Skeletal muscle cell (primary cell): ENCODE measurements around the gene GAREM1.
"Not testable (repeated sequence)": the region's sequence is repeated elsewhere in the genome, so short reads cannot be mapped to it uniquely, and the experiment has no call there.

Experiments used
- DNase-seq: peaks from one replicate; pipeline ENCODE4 v3.0.0-alpha.2; 2010; ENCODE audit warnings: low read depth
- H3K4me3 ChIP-seq: 2 replicates; pipeline ENCODE4 v1.5.1; 2011; ENCODE audit warnings: low read depth, mild to moderate bottlenecking, control low read depth, low read length, moderate library complexity

Gene GAREM1

DNA sequence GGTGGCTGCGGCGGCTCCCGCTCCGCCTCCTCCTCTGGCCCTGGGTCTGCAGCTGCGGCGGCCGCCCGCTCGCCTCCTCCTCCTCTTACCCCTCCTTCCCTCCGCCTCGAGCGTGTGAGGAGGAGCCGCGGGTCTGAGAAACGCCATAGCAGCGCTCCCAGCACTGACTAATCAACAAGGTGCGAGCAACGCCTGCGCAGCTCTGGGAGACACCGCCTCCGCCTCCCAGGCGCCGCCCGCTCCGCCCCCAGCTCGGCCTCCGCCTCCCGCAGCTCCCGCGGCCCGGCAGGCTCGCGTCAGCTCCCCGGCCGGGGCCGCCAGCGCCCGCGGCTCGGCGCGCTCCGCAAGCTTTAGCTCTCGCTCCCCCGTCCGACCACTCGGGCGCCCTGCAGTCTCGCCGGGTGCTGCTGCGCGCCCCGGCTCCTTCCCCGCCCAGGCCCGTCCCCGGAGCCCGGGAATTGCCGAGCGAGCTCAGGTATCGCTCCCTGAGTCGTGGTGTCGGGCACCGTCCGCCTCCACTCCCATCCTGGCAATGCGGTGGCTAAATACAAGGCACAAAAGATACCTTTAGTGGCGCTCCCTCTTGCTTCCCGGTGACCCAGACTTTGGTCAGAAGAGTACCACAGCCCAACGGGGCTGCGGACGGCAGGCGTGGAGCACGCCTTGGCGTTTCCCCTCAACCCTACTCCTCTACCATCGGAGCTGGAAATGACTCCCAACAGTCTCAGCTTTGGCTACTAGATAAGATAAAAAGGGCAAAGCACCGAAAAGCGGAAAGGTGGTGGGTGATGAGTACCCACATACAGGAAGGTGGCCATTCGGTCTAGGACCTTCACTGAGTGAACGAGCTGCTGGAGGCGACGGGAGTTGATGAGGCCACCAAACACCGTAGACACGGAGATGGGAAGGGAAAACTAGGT lies at the start of gene GAREM1:
Gene GAREM1, minus strand, starts transcription at position 169 of the 920 bp plus-strand sequence. CDS start 454 bp downstream, outside the sequence.
- H3K4me3 ChIP-seq: peak within 1 kb of the TSS; percentile 75
- DNase-seq: peak; percentile 94

DNA sequence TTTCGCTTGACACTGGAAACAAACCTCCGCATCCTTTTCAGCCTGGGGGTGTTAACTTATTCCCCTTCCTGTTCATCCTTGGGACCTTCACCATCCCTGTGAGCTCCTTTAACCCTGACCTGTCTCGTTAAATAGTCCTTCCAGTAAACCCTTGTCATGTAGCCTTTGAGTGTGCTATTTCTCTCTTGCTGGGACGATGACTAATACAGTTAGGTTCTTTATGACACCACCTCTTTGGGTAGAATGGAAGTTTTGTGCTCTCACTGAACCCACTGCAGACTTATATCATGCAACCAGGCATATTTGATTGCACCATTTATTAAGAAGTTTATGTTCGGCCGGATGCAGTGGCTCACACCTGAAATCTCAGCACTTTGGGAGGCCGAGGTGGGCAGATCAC lies 40.5 kb upstream of the GAREM1 start:
- DNase-seq: no peak
- H3K4me3 ChIP-seq: no peak overlapping the region

DNA sequence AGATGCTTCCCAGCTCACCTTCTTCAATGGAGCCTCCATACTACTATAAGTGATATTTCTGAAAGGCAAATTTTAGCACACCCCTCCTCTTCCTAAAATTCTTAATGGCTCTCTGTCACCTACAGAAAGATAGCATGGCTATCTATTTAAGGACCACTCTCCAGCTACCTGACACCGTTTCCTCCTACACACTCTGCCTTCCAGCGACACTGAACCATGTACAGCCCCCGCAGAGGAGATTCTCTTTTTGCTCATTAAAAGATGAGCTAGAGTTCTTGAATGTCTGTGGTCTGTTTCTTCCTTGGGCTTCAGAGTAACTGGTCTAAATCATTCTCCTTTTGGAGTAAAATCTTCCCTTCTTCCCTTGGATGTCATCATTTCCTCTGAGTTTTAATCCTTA lies 38.4 kb upstream of the GAREM1 start:
- no peak for DNase-seq
- no peak overlapping the region for H3K4me3 ChIP-seq

DNA sequence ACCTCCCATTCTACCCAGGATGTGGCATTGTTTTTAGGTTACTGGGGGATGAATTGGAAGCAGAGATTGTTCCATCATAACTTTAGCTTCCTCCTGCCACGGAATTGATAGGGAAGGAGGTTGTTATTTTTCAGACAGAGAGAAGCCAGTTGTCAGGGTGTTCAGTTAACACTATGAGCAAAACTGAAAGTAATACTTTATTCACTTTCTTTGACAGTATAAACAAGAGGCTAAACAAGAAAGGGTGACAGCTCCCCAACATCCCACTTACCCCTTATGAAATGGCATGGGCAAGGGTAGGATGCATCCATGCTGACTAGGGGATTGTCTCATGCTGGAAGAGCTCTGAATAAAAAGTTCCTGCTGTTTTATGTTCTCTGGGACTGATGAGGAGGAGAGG lies 36.4 kb upstream of the GAREM1 start:
- no peak for DNase-seq
- no peak overlapping the region for H3K4me3 ChIP-seq

DNA sequence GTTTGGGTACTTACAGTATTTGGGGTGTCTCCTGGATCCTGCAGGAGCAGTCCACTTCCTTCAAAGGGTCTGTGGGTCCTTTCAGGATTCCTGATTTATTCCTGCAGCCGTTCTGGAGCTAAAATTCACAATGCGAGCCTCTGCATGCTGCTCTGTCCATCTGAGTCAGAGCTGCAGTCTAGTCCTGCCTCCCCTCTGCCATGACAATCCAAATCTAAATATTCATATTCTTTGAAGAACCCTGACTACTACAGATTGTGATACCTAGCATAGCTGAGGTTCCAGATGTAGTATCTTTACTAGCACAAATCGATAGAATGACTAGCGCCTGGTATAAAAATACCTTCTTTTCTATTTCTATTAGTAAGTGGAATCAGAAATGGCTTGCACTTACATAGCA lies 31.3 kb upstream of the GAREM1 start:
- H3K4me3 ChIP-seq: no peak overlapping the region
- DNase-seq: no peak

DNA sequence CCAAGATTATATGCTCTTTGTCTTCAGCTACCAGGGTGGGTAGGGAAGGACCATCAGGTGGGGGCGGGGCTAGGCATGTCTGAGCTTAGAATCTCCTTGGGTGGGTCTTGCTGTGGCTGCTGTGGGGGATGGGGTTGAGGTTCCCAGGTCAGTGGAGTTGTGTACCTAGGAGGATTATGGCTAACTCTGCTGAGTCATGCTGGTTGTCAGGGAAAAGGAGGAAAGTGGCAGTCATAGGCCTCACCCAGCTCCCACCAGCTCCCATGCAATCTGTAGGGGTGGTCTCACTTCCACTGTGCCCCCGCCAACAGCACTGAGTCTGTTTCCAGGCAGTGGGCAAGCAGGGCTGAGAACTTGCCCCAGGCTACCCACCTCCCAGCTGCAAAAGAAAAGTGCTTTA lies 30.6 kb upstream of the GAREM1 start:
- DNase-seq: not testable (repeated sequence)

DNA sequence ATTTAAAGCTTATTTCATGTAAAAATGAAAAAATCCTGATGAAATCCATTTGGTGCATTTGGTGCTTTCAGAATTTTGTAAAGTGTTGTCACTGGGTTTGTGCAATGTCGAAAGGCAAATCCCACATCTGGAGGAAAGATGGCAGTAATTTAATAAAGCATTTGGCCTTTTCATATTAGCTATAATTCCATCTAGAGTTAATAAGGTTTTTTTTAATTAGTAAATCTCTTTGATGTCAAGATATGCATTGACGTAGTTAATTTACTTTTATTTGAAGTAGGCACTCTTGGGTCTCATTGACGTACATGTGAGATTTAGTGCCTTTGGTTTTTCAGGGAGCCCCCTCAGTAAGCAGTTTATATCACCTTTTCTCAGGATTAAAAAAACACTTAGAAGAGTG lies 12.3 kb upstream of the GAREM1 start:
- no peak overlapping the region for H3K4me3 ChIP-seq
- no peak for DNase-seq

More for the DNA sequence above, 30.6 kb upstream of the GAREM1 start:
- H3K4me3 ChIP-seq: not testable (repeated sequence)

DNA sequence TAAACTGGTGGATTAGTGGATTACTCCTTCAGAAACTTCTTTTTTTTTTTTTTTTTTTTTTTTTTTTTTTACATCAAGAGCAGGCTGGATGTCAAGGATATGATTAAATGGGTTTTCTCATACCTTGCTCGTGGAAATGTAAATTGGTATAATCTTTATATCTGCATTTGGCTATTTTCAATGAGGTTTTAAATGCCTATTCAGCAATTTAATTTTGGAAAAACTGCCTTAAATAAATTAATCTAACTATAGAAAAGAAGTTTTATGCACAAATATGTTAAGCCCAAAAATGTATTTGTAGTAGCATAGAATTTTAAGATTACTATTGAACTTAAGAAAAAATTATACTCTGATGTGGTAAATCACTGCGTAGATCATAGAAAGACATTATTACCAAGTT lies 11.4 kb upstream of the GAREM1 start:
- H3K4me3 ChIP-seq: no peak overlapping the region
- DNase-seq: no peak

DNA sequence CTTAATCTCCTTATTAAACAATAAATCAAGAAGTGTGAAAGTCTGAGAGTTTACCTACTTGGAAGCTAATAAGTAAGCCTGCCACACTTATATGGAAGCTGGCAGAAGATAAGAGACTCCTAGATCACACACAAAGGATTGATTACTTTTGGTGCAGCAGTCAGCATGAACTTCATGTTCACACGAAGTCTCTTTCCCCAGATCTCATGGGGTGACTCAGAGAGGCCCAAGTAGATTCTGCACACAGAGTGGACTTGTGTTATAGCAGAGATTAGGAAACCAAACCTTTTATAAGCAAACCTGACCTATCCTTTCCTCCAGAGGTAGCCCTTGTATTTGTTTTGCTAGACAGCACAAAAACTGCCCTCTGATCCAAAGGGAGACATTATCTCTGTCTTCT lies 9.9 kb upstream of the GAREM1 start:
- no peak overlapping the region for H3K4me3 ChIP-seq
- no peak for DNase-seq

DNA sequence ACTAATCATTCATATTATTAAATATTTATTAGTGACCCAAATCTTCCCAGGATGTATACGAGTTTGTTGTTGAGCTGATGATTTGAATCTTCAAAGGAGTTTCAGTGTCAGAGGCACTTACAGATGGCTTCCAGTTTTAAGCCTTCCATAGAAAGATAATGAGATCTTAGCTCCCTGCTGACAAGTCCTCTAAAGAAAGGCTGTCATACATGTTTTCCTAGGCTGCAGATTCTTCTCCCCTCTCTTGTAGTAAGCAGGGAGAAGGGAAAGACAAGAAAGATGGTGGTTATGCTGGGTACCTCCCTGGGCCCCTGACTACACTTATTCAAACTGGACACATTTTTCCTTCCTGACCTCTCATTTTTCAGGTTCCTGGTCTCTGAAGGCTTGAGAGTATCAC lies 8.1 kb upstream of the GAREM1 start:
- H3K4me3 ChIP-seq: no peak overlapping the region
- DNase-seq: no peak

DNA sequence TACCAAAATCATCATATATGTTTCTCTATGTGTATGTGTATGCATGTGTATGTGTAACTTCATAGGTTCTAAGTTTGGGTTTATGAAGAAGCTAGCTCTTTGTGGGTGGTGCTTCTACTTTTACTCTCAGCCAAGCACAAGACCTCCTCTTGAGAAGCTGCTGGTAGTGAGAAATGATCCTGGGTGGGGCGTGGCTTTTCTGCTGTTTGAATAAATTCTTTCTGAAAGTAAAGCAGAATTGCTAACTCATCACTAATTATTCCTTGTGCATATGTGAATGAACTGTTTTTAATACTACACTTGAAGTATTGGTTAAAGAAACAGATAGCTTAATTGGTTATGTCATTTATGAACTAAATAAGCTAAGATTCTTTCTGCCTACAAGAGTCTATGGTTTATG lies 7.6 kb upstream of the GAREM1 start:
- no peak overlapping the region for H3K4me3 ChIP-seq
- no peak for DNase-seq

DNA sequence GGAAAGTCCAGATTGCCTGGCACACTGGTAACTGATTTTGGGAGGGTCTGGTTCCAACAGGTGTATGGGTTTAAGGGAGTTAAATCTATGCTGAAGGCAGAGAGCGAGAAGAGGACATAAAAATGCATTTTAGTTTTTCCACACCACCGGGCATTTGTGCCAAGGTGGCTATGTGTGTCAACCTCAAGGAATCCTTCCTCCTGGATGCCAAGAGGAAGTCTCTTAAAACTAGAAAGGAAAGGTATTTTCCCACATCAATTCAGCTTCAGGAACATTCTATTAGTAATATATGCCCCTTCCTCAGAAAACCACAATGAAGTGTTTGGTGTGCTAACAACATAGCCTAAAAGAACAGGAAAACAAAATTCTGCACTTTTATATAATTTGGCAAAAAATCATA lies 5.4 kb upstream of the GAREM1 start:
- no peak overlapping the region for H3K4me3 ChIP-seq
- DNase-seq: no peak

DNA sequence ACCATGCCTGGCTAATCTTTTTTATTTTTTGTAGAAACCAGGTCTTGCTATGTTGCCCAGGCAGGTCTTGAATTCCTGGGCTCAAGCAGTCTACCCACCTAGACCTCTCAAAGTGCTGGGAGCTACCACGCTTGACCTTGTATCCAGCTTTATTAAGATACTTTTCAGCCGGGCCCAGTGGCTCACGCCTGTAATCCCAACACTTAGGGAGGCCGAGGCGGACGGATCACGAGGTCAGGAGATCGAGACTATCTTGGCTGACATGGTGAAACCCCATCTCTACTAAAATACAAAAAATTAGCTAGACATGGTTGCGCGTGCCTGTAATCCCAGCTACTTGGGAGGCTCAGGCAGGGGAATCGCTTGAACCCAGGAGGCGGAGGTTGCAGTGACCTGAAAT lies 4.4 kb upstream of the GAREM1 start:
- DNase-seq, H3K4me3 ChIP-seq: not testable (repeated sequence)

DNA sequence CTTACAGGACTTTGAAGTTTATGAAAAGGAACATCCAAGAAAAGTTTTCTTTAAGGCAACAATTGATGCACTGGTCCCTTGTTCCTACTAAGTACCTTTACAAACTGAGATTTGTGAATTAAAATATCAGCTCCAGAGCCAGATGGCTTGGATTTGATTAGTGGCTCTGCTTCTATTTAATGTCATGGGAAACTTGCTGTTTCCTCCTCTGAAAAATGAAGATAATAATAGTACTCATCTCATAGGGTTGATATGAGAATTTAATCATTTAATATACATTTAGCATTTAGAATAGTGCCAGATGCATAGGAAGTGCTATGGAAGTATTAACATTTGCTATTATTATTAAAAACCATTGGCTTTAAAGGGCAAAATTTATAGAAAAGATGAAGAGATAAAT lies 2.6 kb upstream of the GAREM1 start:
- DNase-seq: no peak
- H3K4me3 ChIP-seq: no peak overlapping the region

DNA sequence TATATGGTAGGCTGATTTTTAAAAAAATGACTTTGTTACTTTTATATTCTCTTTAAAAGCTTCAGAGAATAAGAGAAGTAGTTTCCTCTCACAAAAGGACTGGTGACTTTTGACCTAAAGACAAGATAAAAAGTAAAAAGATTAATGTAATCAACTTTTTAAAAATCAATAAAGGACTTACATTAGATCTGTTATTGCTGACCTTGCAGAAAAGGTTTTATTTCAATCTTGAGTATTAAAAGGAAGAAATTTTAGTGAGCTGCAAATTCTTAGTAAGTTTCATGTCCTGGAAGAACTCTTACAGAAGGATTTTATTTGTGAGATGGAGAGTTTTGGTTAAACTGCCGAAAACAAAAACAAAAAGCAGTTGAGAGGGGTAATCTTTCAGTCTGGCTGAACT lies 2.2 kb upstream of the GAREM1 start:
- H3K4me3 ChIP-seq: no peak overlapping the region
- no peak for DNase-seq

DNA sequence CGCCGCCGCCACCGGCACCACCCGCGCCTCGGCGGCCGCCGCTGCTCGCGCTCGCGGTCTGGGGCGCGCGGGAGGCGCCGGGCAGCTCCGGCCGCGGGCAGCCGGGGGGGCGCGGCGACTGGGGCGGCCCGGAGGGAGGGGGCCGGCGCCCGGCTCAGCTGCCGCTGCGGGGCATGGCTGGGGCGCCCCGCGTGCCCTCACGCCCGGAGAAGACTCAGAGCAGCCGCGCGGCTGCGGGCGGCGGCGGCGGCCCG lies 295 bp downstream of the GAREM1 start:
- peak overlapping the region; percentile 75 for H3K4me3 ChIP-seq
- no peak for DNase-seq

DNA sequence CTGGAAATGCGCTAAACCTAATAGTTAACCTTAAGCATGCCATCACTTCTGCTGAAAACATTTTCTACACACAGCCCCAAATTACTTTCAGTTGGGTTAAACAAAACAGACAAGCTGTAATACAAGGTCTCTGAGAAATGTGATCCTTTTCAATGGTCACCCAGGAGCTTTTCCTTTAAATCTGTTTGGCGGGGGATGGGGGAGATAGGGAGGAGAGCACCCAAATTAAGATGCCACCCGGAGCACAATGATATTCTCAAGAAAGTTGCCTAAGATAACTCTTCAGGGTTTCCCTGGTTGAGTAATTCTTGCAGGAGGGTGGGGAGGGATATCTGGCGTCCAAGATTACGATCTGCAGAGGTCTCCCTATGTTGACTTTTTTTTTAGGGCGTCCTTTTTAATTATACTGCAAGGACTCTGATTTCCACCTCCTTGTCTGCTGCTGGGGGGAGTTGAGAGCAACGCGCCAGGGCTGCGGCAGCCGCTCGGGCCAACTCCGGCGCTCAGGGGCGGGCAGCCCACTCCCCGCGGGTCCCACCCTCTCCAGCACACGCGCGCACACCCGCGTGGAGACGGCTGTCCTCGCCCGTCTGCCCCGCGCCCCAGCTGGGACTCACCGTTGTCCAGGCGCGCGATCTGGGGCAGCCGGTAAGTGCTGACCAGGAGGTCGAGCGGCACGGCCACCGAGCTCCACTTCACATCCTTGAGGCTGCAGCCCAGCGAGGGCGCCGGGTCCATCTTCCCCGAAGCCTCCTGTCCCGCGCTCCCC lies 807 bp downstream of the GAREM1 start:
- peak overlapping the region; percentile 75 for H3K4me3 ChIP-seq
- no peak for DNase-seq

DNA sequence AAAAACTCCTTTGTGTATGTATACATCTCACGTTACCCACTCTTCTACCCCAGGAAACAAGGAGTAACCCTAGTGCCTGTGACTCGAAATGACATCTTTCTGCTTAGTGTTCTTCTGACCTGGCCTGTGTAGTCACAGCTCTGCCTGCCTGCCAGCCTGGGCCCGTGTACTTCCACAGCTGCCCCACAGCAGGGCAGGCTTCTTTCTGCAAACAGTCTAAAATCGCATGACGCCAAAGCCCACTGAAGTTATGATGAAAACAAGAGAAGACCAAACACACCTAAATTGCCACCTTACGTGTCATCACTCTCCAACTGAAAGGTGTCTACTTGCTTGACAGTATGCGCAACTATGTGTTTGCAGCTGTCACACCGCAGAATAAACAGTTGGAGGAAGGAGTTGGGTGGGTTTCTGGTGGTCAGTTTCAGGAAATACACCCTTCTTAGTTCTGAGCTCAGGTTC lies 1.5 kb downstream of the GAREM1 start:
- H3K4me3 ChIP-seq: peak overlapping the region; percentile 75
- no peak for DNase-seq

DNA sequence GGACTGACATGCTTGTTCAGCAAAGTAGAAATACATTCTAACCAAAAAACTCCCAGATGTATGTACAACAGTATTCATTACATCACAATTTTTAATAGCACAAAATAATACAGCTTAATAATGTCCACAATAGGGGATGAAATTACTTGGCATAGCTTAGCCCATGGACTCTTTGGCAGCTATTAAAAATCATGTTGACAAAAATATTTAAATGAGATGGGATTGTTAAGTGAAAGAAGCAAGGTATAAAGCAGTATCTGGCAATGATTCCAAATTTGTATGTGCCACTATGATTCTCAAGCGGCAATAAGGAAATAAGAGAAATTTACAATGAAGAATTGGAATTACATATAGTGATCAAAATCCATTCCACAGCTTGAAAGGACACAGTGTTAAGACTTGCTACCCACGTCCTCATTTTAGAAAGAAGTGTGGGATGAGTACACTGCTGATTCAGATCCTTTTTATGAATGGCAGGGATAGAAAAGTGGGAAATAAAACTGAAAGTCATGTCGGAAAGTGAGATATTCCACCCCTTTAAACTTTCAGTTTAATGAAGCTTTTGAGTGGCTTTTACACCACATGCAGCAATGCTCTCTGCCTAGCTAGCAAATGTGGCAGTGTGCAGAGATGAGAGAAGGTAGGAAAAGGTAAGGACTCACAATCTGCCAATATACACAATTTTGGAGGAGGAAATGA lies 2.4 kb downstream of the GAREM1 start:
- no peak for DNase-seq
- H3K4me3 ChIP-seq: peak overlapping the region; percentile 75

DNA sequence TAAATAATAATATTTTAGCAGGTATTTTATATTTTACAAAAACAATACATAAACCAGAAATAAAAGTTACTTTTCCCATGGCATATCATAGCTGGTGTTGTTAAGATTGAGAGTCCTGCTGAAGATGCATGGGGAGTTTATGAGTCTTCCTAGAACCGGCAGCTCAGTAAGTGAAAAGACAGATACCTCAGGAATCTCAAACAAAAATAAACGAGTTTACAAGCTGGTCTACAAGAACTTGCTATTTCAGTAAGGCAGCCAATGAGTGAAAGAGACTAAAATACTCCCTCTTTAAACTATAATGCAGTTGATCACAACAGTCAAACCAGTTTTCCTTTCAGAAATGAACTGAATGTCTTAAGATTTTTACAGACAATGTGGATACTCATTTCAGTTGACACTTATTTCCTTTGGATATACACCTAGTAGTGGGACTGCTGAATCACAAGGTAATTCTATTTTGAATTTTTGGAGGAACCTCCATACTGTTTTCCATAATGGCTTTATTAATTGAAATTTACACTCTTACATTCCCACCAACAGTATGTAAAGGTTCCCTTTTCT lies 8.9 kb downstream of the GAREM1 start:
- DNase-seq: no peak
- no peak overlapping the region for H3K4me3 ChIP-seq
